ENCODE results near the gene DDX51.

Gene DDX51

DNA sequence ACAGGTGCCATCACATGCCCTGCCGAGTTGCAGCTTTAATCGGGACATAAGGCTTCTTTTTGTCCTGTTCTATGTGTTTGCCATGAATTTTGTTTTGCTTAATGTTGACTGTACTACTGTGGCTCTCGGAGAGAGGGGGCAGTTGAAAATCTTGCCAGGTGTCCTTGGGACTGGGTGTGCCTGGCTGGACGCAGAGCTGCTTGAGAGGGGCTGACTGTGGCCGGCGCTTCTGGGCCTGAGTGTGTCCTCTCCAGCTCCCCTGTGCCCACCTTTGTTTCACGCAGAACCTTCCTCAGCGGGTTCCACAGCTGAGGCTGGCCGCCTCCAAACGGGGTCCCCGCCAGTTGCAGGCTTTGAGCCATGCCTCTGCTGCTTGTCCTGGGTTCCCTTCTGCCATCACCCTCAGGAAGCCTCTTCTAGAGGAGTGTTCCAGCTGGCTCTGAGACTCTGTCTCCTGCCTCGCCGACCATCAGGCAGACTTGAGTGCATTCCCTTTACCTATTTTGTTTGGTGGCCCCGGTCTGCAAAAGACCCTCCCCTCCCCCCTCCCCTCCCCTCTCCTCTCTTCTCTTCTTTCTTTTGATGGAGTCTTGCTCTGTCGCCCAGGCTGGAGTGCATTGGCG, 49.7 kb downstream of the DDX51 start:
- H3K9me3 ChIP-seq (ENCODE audit: control insufficient read depth, low read depth, low read length) = no peaks in the 10 kb centered on the region
- H3K4me1 ChIP-seq (ENCODE audit: control insufficient read depth, low read depth, low read length) = no peaks in the 10 kb centered on the region
- H3K9ac ChIP-seq (ENCODE audit: low read length) = no peak overlapping the region
- no peak overlapping the region for H3K27ac ChIP-seq (ENCODE audit: low read length)
- peaks cover 4% of the 10 kb centered on the region for H3K36me3 ChIP-seq (ENCODE audit: control insufficient read depth, low read depth, low read length)
- no peak overlapping the region for H3K4me3 ChIP-seq (ENCODE audit: low read length)
- H3K27me3 ChIP-seq (ENCODE audit: control insufficient read depth, insufficient read depth, low read length) = no peaks in the 10 kb centered on the region

DNA sequence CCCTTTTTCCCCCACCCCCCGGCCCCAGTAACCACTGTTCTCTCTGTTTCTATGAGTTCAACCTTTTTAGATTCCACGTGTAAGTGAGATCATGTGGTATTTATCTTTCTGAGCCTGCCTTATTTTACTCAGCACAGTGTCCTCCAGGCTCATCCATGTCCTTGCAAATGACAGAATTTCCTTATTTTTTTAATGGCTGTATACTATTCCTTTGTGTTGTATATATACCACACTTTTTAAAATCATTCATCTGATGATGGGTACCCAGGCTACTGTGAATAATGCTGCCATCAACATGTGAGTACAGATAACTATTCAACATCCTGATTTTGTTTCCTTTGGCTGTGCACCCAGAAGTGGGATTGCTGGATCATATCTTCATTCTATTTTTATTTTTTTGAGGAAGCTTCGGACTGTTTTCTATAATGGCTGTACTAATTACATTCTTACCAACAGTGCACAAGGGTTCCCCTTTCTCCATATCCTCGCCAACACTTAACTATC, 54.7 kb downstream of the DDX51 start:
- Histone ChIP-seq H3K9ac (ENCODE audit: low read length) (no peak overlapping the region), H3K4me1 (ENCODE audit: control insufficient read depth, low read depth, low read length) (peaks cover 4% of the 10 kb centered on the region), H3K4me3 (ENCODE audit: low read length) (no peak overlapping the region), H3K27me3 (ENCODE audit: control insufficient read depth, insufficient read depth, low read length) (no peaks in the 10 kb centered on the region), H3K9me3 (ENCODE audit: control insufficient read depth, low read depth, low read length) (no peaks in the 10 kb centered on the region), H3K27ac (ENCODE audit: low read length) (no peak overlapping the region), H3K36me3 (ENCODE audit: control insufficient read depth, low read depth, low read length) (no peaks in the 10 kb centered on the region)

All from iPS-18a (cell line).